ENCODE data around the gene LPP.

LPP gene

DNA sequence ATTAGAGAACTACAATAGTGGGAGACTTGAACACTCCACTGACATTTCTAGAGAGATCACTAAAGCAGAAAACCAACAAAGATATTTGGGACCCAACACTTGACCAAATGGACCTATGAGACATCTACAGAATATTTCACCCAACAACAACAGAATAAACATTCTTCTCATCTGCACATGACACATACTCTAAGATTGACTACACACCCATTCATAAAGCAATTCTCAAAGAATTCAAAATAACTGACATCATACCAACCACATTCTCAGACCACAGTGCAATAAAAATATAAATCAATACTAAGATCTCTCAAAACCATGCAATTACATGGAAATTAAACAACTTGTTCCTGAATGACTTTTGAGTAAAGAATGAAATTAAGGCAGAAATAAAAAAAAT lies 473.7 kb downstream of the LPP start:
- no peaks in the 10 kb centered on the region for H4K20me1 ChIP-seq (ENCODE audit: low read depth, low read length)
- H3K36me3 ChIP-seq (ENCODE audit: low read length): no peaks in the 10 kb centered on the region
- H3K9me3 ChIP-seq (ENCODE audit: insufficient read depth, low read length): no peaks in the 10 kb centered on the region
- no peak overlapping the region for H3K4me2 ChIP-seq (ENCODE audit: low read depth, low read length, poor library complexity, severe bottlenecking)
- no peak overlapping the region for H2AFZ ChIP-seq (ENCODE audit: low read depth, low read length, severe bottlenecking)
- no peaks in the 10 kb centered on the region for H3K9me2 ChIP-seq (replicated peaks; ENCODE audit: insufficient read depth, low read length)
- no peaks in the 10 kb centered on the region for H3K79me2 ChIP-seq (ENCODE audit: insufficient read depth, low read length)
- H3F3A ChIP-seq (ENCODE audit: insufficient read depth): no peaks in the 10 kb centered on the region
- H3K27me3 ChIP-seq (ENCODE audit: low read length): no peaks in the 10 kb centered on the region
- H3K4me3 ChIP-seq (ENCODE audit: insufficient read depth, low read length, poor library complexity, severe bottlenecking): no peak overlapping the region
- no peak for TF ChIP-seq EZH2phosphoT487 (conservative IDR thresholded peaks at IDR 0.05; ENCODE audit: low read length)
- TF ChIP-seq, protein P1, sequence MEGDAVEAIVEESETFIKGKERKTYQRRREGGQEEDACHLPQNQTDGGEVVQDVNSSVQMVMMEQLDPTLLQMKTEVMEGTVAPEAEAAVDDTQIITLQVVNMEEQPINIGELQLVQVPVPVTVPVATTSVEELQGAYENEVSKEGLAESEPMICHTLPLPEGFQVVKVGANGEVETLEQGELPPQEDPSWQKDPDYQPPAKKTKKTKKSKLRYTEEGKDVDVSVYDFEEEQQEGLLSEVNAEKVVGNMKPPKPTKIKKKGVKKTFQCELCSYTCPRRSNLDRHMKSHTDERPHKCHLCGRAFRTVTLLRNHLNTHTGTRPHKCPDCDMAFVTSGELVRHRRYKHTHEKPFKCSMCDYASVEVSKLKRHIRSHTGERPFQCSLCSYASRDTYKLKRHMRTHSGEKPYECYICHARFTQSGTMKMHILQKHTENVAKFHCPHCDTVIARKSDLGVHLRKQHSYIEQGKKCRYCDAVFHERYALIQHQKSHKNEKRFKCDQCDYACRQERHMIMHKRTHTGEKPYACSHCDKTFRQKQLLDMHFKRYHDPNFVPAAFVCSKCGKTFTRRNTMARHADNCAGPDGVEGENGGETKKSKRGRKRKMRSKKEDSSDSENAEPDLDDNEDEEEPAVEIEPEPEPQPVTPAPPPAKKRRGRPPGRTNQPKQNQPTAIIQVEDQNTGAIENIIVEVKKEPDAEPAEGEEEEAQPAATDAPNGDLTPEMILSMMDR (IDR thresholded peaks at IDR 0.05; ENCODE audit: insufficient read depth, low read length, poor library complexity, severe bottlenecking): no peak
- no peak overlapping the region for H3K27ac ChIP-seq (ENCODE audit: low read depth, low read length)
- H3K9ac ChIP-seq (ENCODE audit: low read length): no peak overlapping the region

DNA sequence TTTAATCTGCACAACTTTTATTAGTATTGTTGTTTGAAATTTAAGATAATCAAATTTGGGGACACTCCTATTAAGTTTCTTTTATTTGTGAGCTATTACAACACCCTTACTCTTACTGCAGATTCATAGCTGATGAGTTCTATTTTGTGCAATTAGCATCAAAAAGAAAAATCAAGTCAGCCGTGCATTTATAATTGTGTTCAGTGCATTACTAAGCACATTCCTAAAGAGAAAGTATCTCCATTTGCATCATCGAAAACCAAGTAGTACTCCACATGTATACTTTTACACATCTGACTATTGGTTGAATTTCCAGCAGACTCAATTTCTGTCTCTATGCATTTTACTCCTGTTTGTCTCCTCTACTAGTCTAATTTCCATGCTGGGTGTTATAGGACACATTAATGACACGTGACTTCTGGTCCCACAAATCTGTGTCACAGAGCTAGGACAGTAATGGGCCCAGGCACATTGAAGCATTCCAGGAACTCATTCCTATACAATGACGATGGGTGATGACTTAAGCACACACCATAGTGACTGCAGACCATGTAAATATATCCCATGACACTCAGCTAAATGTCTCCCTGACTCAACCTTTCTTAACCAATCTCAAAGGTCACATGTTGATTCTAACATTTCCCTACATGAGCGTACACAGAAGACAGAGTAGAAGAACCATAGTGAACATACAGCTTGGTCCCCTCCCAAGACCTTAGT lies 477.5 kb downstream of the LPP start:
- no peaks in the 10 kb centered on the region for H3K36me3 ChIP-seq (ENCODE audit: low read length)
- no peak overlapping the region for H3K4me3 ChIP-seq (ENCODE audit: insufficient read depth, low read length, poor library complexity, severe bottlenecking)
- no peaks in the 10 kb centered on the region for H4K20me1 ChIP-seq (ENCODE audit: low read depth, low read length)
- H3K27ac ChIP-seq (ENCODE audit: low read depth, low read length): no peak overlapping the region
- H3K79me2 ChIP-seq (ENCODE audit: insufficient read depth, low read length): no peaks in the 10 kb centered on the region
- no peak overlapping the region for H2AFZ ChIP-seq (ENCODE audit: low read depth, low read length, severe bottlenecking)
- no peak overlapping the region for H3K4me2 ChIP-seq (ENCODE audit: low read depth, low read length, poor library complexity, severe bottlenecking)
- no peaks in the 10 kb centered on the region for H3K9me3 ChIP-seq (ENCODE audit: insufficient read depth, low read length)
- H3F3A ChIP-seq (ENCODE audit: insufficient read depth): no peaks in the 10 kb centered on the region
- H3K27me3 ChIP-seq (ENCODE audit: low read length): no peaks in the 10 kb centered on the region
- no peaks in the 10 kb centered on the region for H3K9me2 ChIP-seq (replicated peaks; ENCODE audit: insufficient read depth, low read length)
- no peak overlapping the region for H3K9ac ChIP-seq (ENCODE audit: low read length)
- no peak for TF ChIP-seq EZH2phosphoT487 (conservative IDR thresholded peaks at IDR 0.05; ENCODE audit: low read length)
- TF ChIP-seq, protein P1 (IDR thresholded peaks at IDR 0.05; ENCODE audit: insufficient read depth, low read length, poor library complexity, severe bottlenecking): no peak

GRCh38 chr3:188633206-188633605 lies 479.2 kb downstream of the LPP start:
- H3K27ac ChIP-seq (ENCODE audit: low read depth, low read length): no peak overlapping the region
- H3K36me3 ChIP-seq (ENCODE audit: low read length): no peaks in the 10 kb centered on the region
- no peaks in the 10 kb centered on the region for H3K79me2 ChIP-seq (ENCODE audit: insufficient read depth, low read length)
- no peaks in the 10 kb centered on the region for H3K9me2 ChIP-seq (replicated peaks; ENCODE audit: insufficient read depth, low read length)
- no peaks in the 10 kb centered on the region for H4K20me1 ChIP-seq (ENCODE audit: low read depth, low read length)
- H3K9ac ChIP-seq (ENCODE audit: low read length): no peak overlapping the region
- H3K4me2 ChIP-seq (ENCODE audit: low read depth, low read length, poor library complexity, severe bottlenecking): no peak overlapping the region
- TF ChIP-seq EZH2phosphoT487 (conservative IDR thresholded peaks at IDR 0.05; ENCODE audit: low read length): no peak
- TF ChIP-seq, protein P1 (IDR thresholded peaks at IDR 0.05; ENCODE audit: insufficient read depth, low read length, poor library complexity, severe bottlenecking): no peak
- H3K9me3 ChIP-seq (ENCODE audit: insufficient read depth, low read length): no peaks in the 10 kb centered on the region
- no peaks in the 10 kb centered on the region for H3K27me3 ChIP-seq (ENCODE audit: low read length)
- no peaks in the 10 kb centered on the region for H3F3A ChIP-seq (ENCODE audit: insufficient read depth)
- H3K4me3 ChIP-seq (ENCODE audit: insufficient read depth, low read length, poor library complexity, severe bottlenecking): no peak overlapping the region
- H2AFZ ChIP-seq (ENCODE audit: low read depth, low read length, severe bottlenecking): no peak overlapping the region

Data from SU-DHL-6 (cell line).